Central memory CD8-positive, alpha-beta T cell (primary cell): ENCODE measurements around the gene KCNN2.

Source experiments
- ATAC-seq: fragments of 150-1000 bp; cut with Tn5 transposase; replicated peaks from 2 replicates; pipeline ENCODE4 v1.10.0; 2022; ENCODE audit warnings: mild to moderate bottlenecking, moderate FRiP score, moderate number of reproducible peaks; ENCODE audit not compliant: poor library complexity, severe bottlenecking; ENCODE audit errors: extremely low read depth
- DNase-seq, 2 donors: peaks; one replicate each; pipeline ENCODE4 v3.0.0; 2021; ENCODE audit warnings: low spot score in 2 of 2
- H3K27ac Mint-ChIP-seq: one replicate; pipeline ENCODE4 v1.8.0; 2022; ENCODE audit warnings: low read depth, mild to moderate bottlenecking, moderate library complexity, mixed read lengths
- H3K27me3 Mint-ChIP-seq: one replicate; pipeline ENCODE4 v1.8.0; 2022; ENCODE audit warnings: mixed read lengths
- H3K36me3 Mint-ChIP-seq: one replicate; pipeline ENCODE4 v1.8.0; 2022; ENCODE audit warnings: mild to moderate bottlenecking, moderate library complexity, mixed read lengths; ENCODE audit not compliant: insufficient read depth
- H3K4me1 Mint-ChIP-seq: one replicate; pipeline ENCODE4 v1.8.0; 2022; ENCODE audit warnings: mixed read lengths
- H3K4me3 Mint-ChIP-seq: one replicate; pipeline ENCODE4 v1.8.0; 2022; ENCODE audit warnings: mild to moderate bottlenecking, moderate library complexity, mixed read lengths
- H3K9me3 Mint-ChIP-seq: one replicate; pipeline ENCODE4 v1.8.0; 2022; ENCODE audit warnings: mixed read lengths

KCNN2 gene

GRCh38 chr5:114361724-114362196 is at the start of gene KCNN2:
Gene KCNN2, plus strand, starts transcription at chr5:114362070. Its CDS starts 70 bp downstream, at chr5:114362140.
- Mint-ChIP-seq H3K27me3 (peaks cover 41% of the 10 kb centered on the region), H3K4me1 (no peaks in the 10 kb centered on the region), H3K9me3 (no peaks in the 10 kb centered on the region), H3K4me3 (no peak within 1 kb of the TSS), H3K27ac (no peak within 1 kb of the TSS), H3K36me3 (peaks cover 2% of the 10 kb centered on the region)
- DNase-seq (no peak), ATAC-seq (no peak)

DNA sequence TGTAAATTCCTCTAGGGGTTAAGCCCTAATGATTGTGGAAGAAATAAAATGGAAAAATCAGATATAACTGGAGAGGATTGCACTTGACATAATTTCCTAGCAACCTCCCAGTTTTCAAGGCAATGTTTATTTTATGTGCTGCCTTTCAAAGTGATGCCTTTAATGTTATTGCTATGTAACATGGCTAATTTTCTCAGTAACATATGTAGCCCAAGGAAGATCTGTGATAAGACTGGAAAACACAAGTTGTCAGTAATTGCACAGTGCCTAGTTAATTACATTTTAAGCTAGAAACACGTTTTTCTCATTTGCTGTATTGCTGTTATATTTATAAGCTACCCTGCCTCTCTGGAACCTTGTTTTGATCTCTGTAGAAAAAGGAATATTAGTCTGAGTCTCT is 49.2 kb upstream of the KCNN2 start:
- no peaks in the 10 kb centered on the region for H3K4me1 Mint-ChIP-seq
- H3K4me3 Mint-ChIP-seq, result no peak overlapping the region

DNA sequence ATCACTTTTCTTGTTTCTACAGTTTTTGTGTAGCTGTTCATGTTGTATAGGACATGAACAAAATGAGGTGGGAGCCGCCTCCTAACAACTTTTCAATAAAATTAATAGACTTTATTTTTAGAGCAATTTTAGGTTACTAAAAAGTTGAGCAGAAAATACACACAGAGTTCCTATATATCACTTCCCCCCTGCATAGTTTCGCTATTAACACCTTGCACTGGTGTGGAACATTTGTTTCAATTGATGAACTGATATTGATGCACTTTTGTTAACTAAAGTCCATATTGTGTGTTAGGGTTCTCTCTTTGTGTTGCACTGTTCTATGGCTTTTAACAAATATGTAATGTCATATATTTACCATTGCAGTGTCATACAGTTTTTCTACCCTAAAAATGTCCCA is 47.8 kb upstream of the KCNN2 start:
- no peaks in the 10 kb centered on the region for H3K9me3 Mint-ChIP-seq
- H3K27me3 Mint-ChIP-seq, result no peaks in the 10 kb centered on the region
- no peak overlapping the region for H3K27ac Mint-ChIP-seq
- H3K4me1 Mint-ChIP-seq, result no peaks in the 10 kb centered on the region
- ATAC-seq (no peak), DNase-seq (no peak)
- H3K4me3 Mint-ChIP-seq, result no peak overlapping the region
- H3K36me3 Mint-ChIP-seq, result no peaks in the 10 kb centered on the region

More for the DNA sequence above, 49.2 kb upstream of the KCNN2 start:
- H3K9me3 Mint-ChIP-seq, result no peaks in the 10 kb centered on the region
- H3K36me3 Mint-ChIP-seq, result no peaks in the 10 kb centered on the region
- no peak for ATAC-seq
- no peaks in the 10 kb centered on the region for H3K27me3 Mint-ChIP-seq
- no peak overlapping the region for H3K27ac Mint-ChIP-seq
- no peak for DNase-seq

DNA sequence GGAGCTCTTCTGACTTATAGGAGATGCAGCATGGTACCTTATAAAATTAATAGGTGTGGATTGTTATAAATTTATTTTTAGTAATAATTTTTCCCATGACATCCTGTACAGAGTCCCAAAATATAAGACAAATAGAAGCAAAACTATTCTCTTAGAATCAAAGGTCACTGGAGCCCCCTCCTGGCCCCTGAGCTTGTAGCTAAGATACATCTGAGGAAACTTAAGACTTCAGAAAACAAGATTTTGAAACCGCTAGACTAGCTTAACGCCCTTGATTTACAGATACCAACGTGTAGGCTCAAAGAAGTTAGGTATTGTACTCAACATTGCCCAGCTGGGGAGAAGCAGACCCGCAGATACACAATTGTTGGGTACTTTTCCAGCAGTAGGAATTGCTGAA is 45.7 kb upstream of the KCNN2 start:
- Mint-ChIP-seq H3K9me3 (no peaks in the 10 kb centered on the region), H3K27ac (no peak overlapping the region), H3K27me3 (no peaks in the 10 kb centered on the region), H3K4me3 (no peak overlapping the region), H3K36me3 (no peaks in the 10 kb centered on the region), H3K4me1 (no peaks in the 10 kb centered on the region)
- ATAC-seq (no peak), DNase-seq (no peak)

GRCh38 chr5:114317751-114318150 is 44.1 kb upstream of the KCNN2 start:
- Mint-ChIP-seq H3K4me1 (no peaks in the 10 kb centered on the region), H3K27ac (no peak overlapping the region), H3K27me3 (no peaks in the 10 kb centered on the region), H3K36me3 (no peaks in the 10 kb centered on the region), H3K9me3 (no peaks in the 10 kb centered on the region), H3K4me3 (no peak overlapping the region)
- DNase-seq (no peak), ATAC-seq (no peak)

- Mint-ChIP-seq H3K9me3 (no peaks in the 10 kb centered on the region), H3K4me1 (no peaks in the 10 kb centered on the region), H3K4me3 (no peak overlapping the region), H3K36me3 (no peaks in the 10 kb centered on the region), H3K27me3 (no peaks in the 10 kb centered on the region), H3K27ac (no peak overlapping the region)
- ATAC-seq (no peak), DNase-seq (no peak)
Observed at GRCh38 chr5:114319236-114319635, 42.6 kb upstream of the KCNN2 start.

GRCh38 chr5:114319821-114320220 is 42.0 kb upstream of the KCNN2 start:
- ATAC-seq, result no peak

GRCh38 chr5:114324282-114324681 is 37.6 kb upstream of the KCNN2 start:
- no peak for DNase-seq
- no peaks in the 10 kb centered on the region for H3K4me1 Mint-ChIP-seq
- H3K4me3 Mint-ChIP-seq, result no peak overlapping the region
- peaks cover 2% of the 10 kb centered on the region for H3K36me3 Mint-ChIP-seq
- H3K27ac Mint-ChIP-seq, result no peak overlapping the region
- ATAC-seq, result no peak
- no peaks in the 10 kb centered on the region for H3K27me3 Mint-ChIP-seq
- peaks cover 4% of the 10 kb centered on the region for H3K9me3 Mint-ChIP-seq

More at GRCh38 chr5:114319821-114320220, 42.0 kb upstream of the KCNN2 start:
- H3K9me3 Mint-ChIP-seq, result peaks cover 3% of the 10 kb centered on the region
- H3K27me3 Mint-ChIP-seq, result no peaks in the 10 kb centered on the region
- no peak overlapping the region for H3K4me3 Mint-ChIP-seq
- no peak overlapping the region for H3K27ac Mint-ChIP-seq
- no peaks in the 10 kb centered on the region for H3K36me3 Mint-ChIP-seq
- no peaks in the 10 kb centered on the region for H3K4me1 Mint-ChIP-seq
- no peak for DNase-seq

- ATAC-seq, result no peak
- Mint-ChIP-seq H3K4me1 (no peaks in the 10 kb centered on the region), H3K4me3 (no peak overlapping the region), H3K9me3 (peaks cover 4% of the 10 kb centered on the region), H3K27me3 (no peaks in the 10 kb centered on the region), H3K27ac (no peak overlapping the region), H3K36me3 (peaks cover 2% of the 10 kb centered on the region)
- DNase-seq, result no peak
Observed at GRCh38 chr5:114325541-114325940, 36.3 kb upstream of the KCNN2 start.

DNA sequence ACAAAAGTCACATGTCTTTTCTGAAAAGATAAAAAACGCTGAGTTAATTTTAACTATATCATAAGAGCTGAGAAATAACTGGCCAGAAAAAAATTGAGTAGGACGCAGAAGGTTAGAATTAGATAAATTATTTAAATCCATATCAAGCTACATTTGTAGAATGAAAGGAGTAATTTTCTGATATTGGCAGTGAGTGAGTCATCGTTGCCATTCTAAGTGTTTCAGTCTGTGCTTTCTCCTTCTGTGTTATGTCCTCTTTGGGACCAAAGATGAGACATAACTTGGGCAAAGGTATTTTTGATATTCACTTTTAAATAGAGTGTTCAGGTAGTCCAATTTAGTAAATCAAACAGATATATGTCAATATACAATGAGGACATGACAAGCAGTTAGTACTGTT is 34.4 kb upstream of the KCNN2 start:
- Mint-ChIP-seq H3K9me3 (peaks cover 4% of the 10 kb centered on the region), H3K27ac (no peak overlapping the region), H3K27me3 (no peaks in the 10 kb centered on the region), H3K4me1 (no peaks in the 10 kb centered on the region), H3K4me3 (no peak overlapping the region), H3K36me3 (peaks cover 2% of the 10 kb centered on the region)
- ATAC-seq (no peak), DNase-seq (no peak)

DNA sequence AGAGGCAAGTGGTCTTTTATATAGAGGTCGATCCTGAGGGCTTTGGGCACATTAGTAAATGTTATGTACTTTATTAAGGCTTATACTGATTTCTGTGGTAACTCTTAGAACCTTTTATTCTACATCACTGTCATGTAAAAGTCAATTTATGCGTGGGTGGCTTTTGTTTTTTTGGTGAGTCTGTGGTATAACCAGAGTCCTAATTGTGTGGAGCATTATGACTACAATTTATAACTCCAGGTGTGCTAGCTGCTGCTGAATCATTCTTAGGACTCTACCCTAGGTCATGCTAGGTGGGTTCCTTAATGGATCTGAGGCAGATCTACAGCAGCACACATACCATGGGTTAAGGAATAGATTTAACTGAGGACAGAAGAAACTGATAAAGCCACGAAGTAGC is 33.9 kb upstream of the KCNN2 start:
- ATAC-seq (no peak), DNase-seq (no peak)
- Mint-ChIP-seq H3K4me3 (no peak overlapping the region), H3K27ac (no peak overlapping the region), H3K27me3 (no peaks in the 10 kb centered on the region), H3K36me3 (peaks cover 2% of the 10 kb centered on the region), H3K4me1 (no peaks in the 10 kb centered on the region), H3K9me3 (peaks cover 7% of the 10 kb centered on the region)

- H3K27ac Mint-ChIP-seq, result no peak overlapping the region
- no peak overlapping the region for H3K4me3 Mint-ChIP-seq
- DNase-seq, result no peak
- H3K4me1 Mint-ChIP-seq, result no peaks in the 10 kb centered on the region
- ATAC-seq, result no peak
- peaks cover 2% of the 10 kb centered on the region for H3K36me3 Mint-ChIP-seq
- no peaks in the 10 kb centered on the region for H3K27me3 Mint-ChIP-seq
- H3K9me3 Mint-ChIP-seq, result peaks cover 12% of the 10 kb centered on the region
Observed at GRCh38 chr5:114330916-114331531, 30.8 kb upstream of the KCNN2 start.

- Mint-ChIP-seq H3K27me3 (no peaks in the 10 kb centered on the region), H3K4me3 (no peak overlapping the region), H3K36me3 (peaks cover 2% of the 10 kb centered on the region), H3K9me3 (peaks cover 12% of the 10 kb centered on the region), H3K27ac (no peak overlapping the region), H3K4me1 (no peaks in the 10 kb centered on the region)
- DNase-seq (no peak), ATAC-seq (no peak)
Observed at GRCh38 chr5:114332493-114332892, 29.4 kb upstream of the KCNN2 start.
